Uterus (tissue), 4 donors: Measurements from ENCODE around the gene GAPT. TPM values are rescaled to one million over a fixed set of nuclear protein-coding genes. Genes with fewer than 3 reads are reported as not detected.

Experiments
- DNase-seq, 2 donors: peaks; one replicate each; pipeline ENCODE4 v3.0.0-alpha.2; 2019 to 2020
- H3K27ac ChIP-seq, 2 donors: fragments of 200-600 bp; sonication (generic); 1 replicate in 1 of 2; 2 replicates in 1 of 2; pipeline ENCODE4 v1.5.1; 2016 to 2018
- H3K27me3 ChIP-seq, 2 donors: fragments of 200-600 bp; sonication (generic); one replicate each; pipeline ENCODE4 v1.5.1; 2018 to 2019; ENCODE audit warnings: control low read depth in 1 of 2
- H3K36me3 ChIP-seq, 2 donors: fragments of 200-600 bp; sonication (generic); one replicate each; pipeline ENCODE4 v1.5.1; 2019; ENCODE audit warnings: control low read depth in 1 of 2
- H3K4me1 ChIP-seq, 2 donors: fragments of 200-600 bp; sonication (generic); one replicate each; pipeline ENCODE4 v1.5.1; 2018 to 2019; ENCODE audit warnings: control low read depth in 1 of 2
- H3K4me3 ChIP-seq, 2 donors: fragments of 200-600 bp; sonication (generic); 1 replicate in 1 of 2; 2 replicates in 1 of 2; pipeline ENCODE4 v1.5.1; 2018 to 2019; ENCODE audit warnings: mild to moderate bottlenecking in 1 of 2
- H3K9me3 ChIP-seq, 2 donors: fragments of 200-600 bp; sonication (generic); one replicate each; pipeline ENCODE4 v1.5.1; 2019; ENCODE audit warnings: control low read depth in 1 of 2
- CTCF ChIP-seq, 4 experiments: fragments of 200-600 bp in 2 of 4; fragments of 450-650 bp in 2 of 4; sonication (generic) in 2 of 4; IDR thresholded peaks; one replicate each; pipeline ENCODE4 v1.5.1; 2016 to 2019; ENCODE audit warnings: antibody characterized with exemption in 4 of 4, mild to moderate bottlenecking in 2 of 4, moderate library complexity in 1 of 4
- POLR2A ChIP-seq, 2 donors: fragments of 450-650 bp; IDR thresholded peaks; one replicate each; pipeline ENCODE4 v1.6.1; 2016; ENCODE audit warnings: antibody characterized with exemption in 2 of 2, mild to moderate bottlenecking in 1 of 2, moderate library complexity in 1 of 2
- intact Hi-C: fragments of 100-400 bp; cut with DNase I; formaldehyde crosslinking; loops from one replicate; pipeline ENCODE4 v1.15.1; 2023; ENCODE audit warnings: low total_unique reads
- microRNA-seq: library from miRNA; unstranded; fragments of <30 nt; microRNA quantifications from one replicate; pipeline ENCODE4, GENCODE V29; 2016; ENCODE audit warnings: borderline microRNAs expressed, borderline replicate concordance
- small RNA-seq: library from RNA; depleted of rRNA; stranded (forward); fragments of <200 nt; gene quantifications from one replicate; pipeline ENCODE3, GENCODE V24; 2016
- total RNA-seq, 4 donors: library from RNA; depleted of rRNA in 3 of 4; stranded (reverse); fragments of >200 nt in 3 of 4; gene quantifications; one replicate each; pipeline versions ENCODE4 v1.1.0 to v1.2.4, GENCODE V29; 2014 to 2023
- donor health status: DM: yes; HTN: yes; CAD: no.

The GAPT gene
- total RNA-seq, 4 donors from 2014 or later, result 0.61 to 6.8 (median 0.97) TPM; not detected in 1

GRCh38 chr5:58544926-58545325, 53.7 kb downstream of the GAPT start:
- TF ChIP-seq CTCF (IDR thresholded peaks at IDR 0.05) (no peak), POLR2A (IDR thresholded peaks at IDR 0.05) (no peak)
- Histone ChIP-seq H3K4me3 (no peak overlapping the region), H3K27ac (no peak overlapping the region), H3K27me3 (no peaks in the 10 kb centered on the region), H3K36me3 (no peaks in the 10 kb centered on the region), H3K4me1 (no peaks in the 10 kb centered on the region), H3K9me3 (no peaks in the 10 kb centered on the region)
- intact Hi-C loops, result no loop called here
- no peak for DNase-seq

- no peaks in the 10 kb centered on the region for H3K4me1 ChIP-seq
- TF ChIP-seq POLR2A (IDR thresholded peaks at IDR 0.05) (no peak), CTCF (IDR thresholded peaks at IDR 0.05) (no peak)
- no peaks in the 10 kb centered on the region for H3K27me3 ChIP-seq
- H3K36me3 ChIP-seq, result no peaks in the 10 kb centered on the region
- no peak overlapping the region for H3K4me3 ChIP-seq
- intact Hi-C loops, result no loop called here
- no peak overlapping the region for H3K27ac ChIP-seq
- no peaks in the 10 kb centered on the region for H3K9me3 ChIP-seq
- DNase-seq, result no peak
Observed at GRCh38 chr5:58545912-58546311, 54.7 kb downstream of the GAPT start.

Small RNAs within 50 kb of the gene (microRNA-seq; reads per million reads assigned to microRNA genes)
- gene MIR548AE2, result not detected

Small RNAs within 50 kb of the gene (small RNA-seq; reads per million reads assigned to genes)
- not detected for gene MIR548AE2

Other genes starting within 250 kb of the GAPT start
- 100 to 1,000 TPM in 3 of 4 donors, 10 to 100 TPM in 1; 75.6 to 329 (median 147) TPM for gene PLK2, start 31.3 kb upstream of the GAPT start, total RNA-seq
- gene RAB3C, start 91.6 kb downstream of the GAPT start, total RNA-seq, result 1 to 10 TPM in 1 of 4 donors, under 1 TPM in 2, not detected in 1; 0.59 to 2.1 (median 0.83) TPM